Measurements from ENCODE around the gene FAN1. TPM values are rescaled to one million over a fixed set of nuclear protein-coding genes. Genes with fewer than 3 reads are reported as not detected.

The FAN1 gene
- total RNA-seq, 3 donors from 2014 or later: 15.2 to 27.5 (median 20.4) TPM

- no peak for ATAC-seq
- no peak for DNase-seq
- Histone ChIP-seq H3K36me3 (ENCODE audit: low read depth) (peaks cover 19% of the 10 kb centered on the region), H3K4me1 (ENCODE audit: low read depth) (no peaks in the 10 kb centered on the region), H3K9me3 (no peaks in the 10 kb centered on the region), H3K4me3 (no peak overlapping the region)
- TF ChIP-seq CTCF (IDR thresholded peaks at IDR 0.05): no peak
- intact Hi-C loops (cut with DNase I, micrococcal nuclease): no loop called here
These were observed 52.8 kb downstream of the FAN1 start for GRCh38 chr15:30956216-30957124.

- intact Hi-C loops (cut with DNase I, micrococcal nuclease): no loop called here
- DNase-seq (no peak), ATAC-seq (no peak)
- H3K4me3 ChIP-seq: no peak overlapping the region
- no peak for TF ChIP-seq CTCF (IDR thresholded peaks at IDR 0.05)
- H3K4me1 ChIP-seq (ENCODE audit: low read depth): no peaks in the 10 kb centered on the region
- no peaks in the 10 kb centered on the region for H3K9me3 ChIP-seq
- peaks cover 11% of the 10 kb centered on the region for H3K36me3 ChIP-seq (ENCODE audit: low read depth)
These were observed 54.5 kb downstream of the FAN1 start for GRCh38 chr15:30958219-30958618.

GRCh38 chr15:30962079-30962478 is 58.4 kb downstream of the FAN1 start:
- Histone ChIP-seq H3K36me3 (ENCODE audit: low read depth) (peaks cover 11% of the 10 kb centered on the region), H3K4me1 (ENCODE audit: low read depth) (no peaks in the 10 kb centered on the region), H3K4me3 (no peak overlapping the region), H3K9me3 (no peaks in the 10 kb centered on the region)
- no peak for TF ChIP-seq CTCF (IDR thresholded peaks at IDR 0.05)
- DNase-seq (no peak), ATAC-seq (no peak)
- intact Hi-C loops (cut with DNase I, micrococcal nuclease): no loop called here

- Histone ChIP-seq H3K9me3 (no peaks in the 10 kb centered on the region), H3K36me3 (ENCODE audit: low read depth) (peaks cover 10% of the 10 kb centered on the region), H3K4me3 (no peak overlapping the region), H3K4me1 (ENCODE audit: low read depth) (no peaks in the 10 kb centered on the region)
- no peak for TF ChIP-seq CTCF (IDR thresholded peaks at IDR 0.05)
- DNase-seq: no peak
- ATAC-seq: no peak
- intact Hi-C loops (cut with DNase I, micrococcal nuclease): no loop called here
These were observed 58.9 kb downstream of the FAN1 start for GRCh38 chr15:30962659-30963058.

- TF ChIP-seq CTCF (IDR thresholded peaks at IDR 0.05): no peak
These were observed 60.0 kb downstream of the FAN1 start for GRCh38 chr15:30963681-30964080.

More at GRCh38 chr15:30963681-30964080, 60.0 kb downstream of the FAN1 start:
- no peak overlapping the region for H3K4me3 ChIP-seq
- ATAC-seq (no peak), DNase-seq (no peak)
- peaks cover under 1% of the 10 kb centered on the region for H3K36me3 ChIP-seq (ENCODE audit: low read depth)
- intact Hi-C loops (cut with DNase I, micrococcal nuclease): no loop called here
- H3K9me3 ChIP-seq: no peaks in the 10 kb centered on the region
- no peaks in the 10 kb centered on the region for H3K4me1 ChIP-seq (ENCODE audit: low read depth)

Measured in mucosa of descending colon (tissue), 3 donors.